Gastrocnemius medialis (tissue), 4 donors: ENCODE results near the gene PRKAR1A.

Experiments
- CTCF ChIP-seq, 5 experiments: fragments of 450-650 bp in 3 of 5; fragments of 200-600 bp in 2 of 5; sonication (generic) in 2 of 5; IDR thresholded peaks in 4 of 5; conservative IDR thresholded peaks in 1 of 5; 1 replicate in 4 of 5; 2 replicates in 1 of 5; pipeline ENCODE4 v1.5.1; 2016 to 2019; ENCODE audit warnings: antibody characterized with exemption in 5 of 5, mild to moderate bottlenecking in 3 of 5, moderate library complexity in 3 of 5
- POLR2A ChIP-seq, 2 donors: fragments of 450-650 bp; IDR thresholded peaks; one replicate each; pipeline ENCODE4 v1.6.1; 2017; ENCODE audit warnings: antibody characterized with exemption in 2 of 2, mild to moderate bottlenecking in 2 of 2, moderate library complexity in 2 of 2

GRCh38 chr17:68482576-68483041 lies 29.6 kb upstream of the PRKAR1A start:
- no peak for TF ChIP-seq CTCF (IDR thresholded peaks at IDR 0.05 in 4 of 5, conservative IDR thresholded peaks at IDR 0.05 in 1 of 5)
- TF ChIP-seq POLR2A (IDR thresholded peaks at IDR 0.05), result no peak
